Mesangial cell (primary cell): Measurements from ENCODE around the gene CD1D. TPM values are rescaled to one million over a fixed set of nuclear protein-coding genes. Genes with fewer than 3 reads are reported as not detected.

Experiments used
- total RNA-seq: library from RNA; depleted of rRNA; stranded (reverse); fragments of >200 nt; gene quantifications from 2 replicates; pipeline ENCODE4 v1.2.3, GENCODE V29; 2015

The CD1D gene
- total RNA-seq, result 0.49 and 1.3 TPM in 2 replicates

GRCh38 chr1:158180741-158181576 is at the start of gene CD1D:
Gene CD1D, plus strand, starts transcription at chr1:158180895. Its CDS starts 207 bp downstream, at chr1:158181102.

Other genes starting within 250 kb of the CD1D start
- gene KIRREL1, start 187.2 kb upstream of the CD1D start, total RNA-seq, result 267 and 410 TPM in 2 replicates
- not detected in 2 replicates for gene CD1A, start 73.5 kb downstream of the CD1D start, total RNA-seq
- not detected in 2 replicates for gene CD1C, start 109.0 kb downstream of the CD1D start, total RNA-seq
- not detected in 2 replicates for gene CD1B, start 150.6 kb downstream of the CD1D start, total RNA-seq
- not detected in 2 replicates for gene CD1E, start 173.0 kb downstream of the CD1D start, total RNA-seq
- gene OR10T2, start 218.6 kb downstream of the CD1D start, total RNA-seq, result not detected in 2 replicates
- not detected in 2 replicates for gene OR10K2, start 245.3 kb downstream of the CD1D start, total RNA-seq